ENCODE results near the gene SORBS2. TPM values are rescaled to one million over a fixed set of nuclear protein-coding genes. Genes with fewer than 3 reads are reported as not detected.

Gene SORBS2
- total RNA-seq, 2 experiments from 2014 or later = not detected

DNA sequence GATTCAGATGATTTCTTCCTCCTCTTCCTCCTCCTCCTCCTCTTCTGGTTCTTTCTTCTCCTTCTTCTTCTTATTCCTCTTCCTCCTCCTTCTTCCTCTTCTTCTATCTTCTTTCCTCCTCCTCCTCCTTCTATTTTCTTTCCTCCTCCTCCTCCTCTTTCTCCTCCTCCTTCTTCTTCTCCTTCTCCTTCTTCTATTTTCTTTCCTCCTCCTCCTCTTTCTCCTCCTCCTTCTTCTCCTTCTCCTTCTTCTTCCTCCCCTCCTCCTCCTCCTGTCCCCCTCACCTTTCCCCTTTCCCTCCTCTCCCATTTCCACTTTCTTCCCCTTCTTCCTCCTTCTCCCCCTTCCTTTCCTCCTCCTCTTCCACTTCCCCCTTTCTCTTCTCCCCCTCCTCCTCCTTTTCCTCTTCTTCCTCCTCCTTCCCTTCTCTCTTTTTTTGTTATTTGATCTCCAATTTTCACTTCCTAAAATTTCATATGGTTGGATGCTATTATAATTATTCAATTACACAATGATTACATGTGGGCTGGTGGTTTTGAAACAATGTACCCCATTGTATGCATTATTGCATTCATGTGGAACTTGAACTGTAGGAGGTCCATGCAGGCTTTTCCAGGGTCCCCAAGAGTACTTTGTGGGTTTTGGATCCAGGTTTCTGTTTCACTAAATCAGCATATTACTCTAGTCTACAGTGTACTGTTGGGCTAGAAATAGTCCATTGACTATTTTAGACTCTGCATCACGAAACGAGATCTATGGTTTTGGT lies 68.1 kb downstream of the SORBS2 start:
- POLR2A ChIA-PET = no interaction called here
- CTCF ChIA-PET = no interaction called here

DNA sequence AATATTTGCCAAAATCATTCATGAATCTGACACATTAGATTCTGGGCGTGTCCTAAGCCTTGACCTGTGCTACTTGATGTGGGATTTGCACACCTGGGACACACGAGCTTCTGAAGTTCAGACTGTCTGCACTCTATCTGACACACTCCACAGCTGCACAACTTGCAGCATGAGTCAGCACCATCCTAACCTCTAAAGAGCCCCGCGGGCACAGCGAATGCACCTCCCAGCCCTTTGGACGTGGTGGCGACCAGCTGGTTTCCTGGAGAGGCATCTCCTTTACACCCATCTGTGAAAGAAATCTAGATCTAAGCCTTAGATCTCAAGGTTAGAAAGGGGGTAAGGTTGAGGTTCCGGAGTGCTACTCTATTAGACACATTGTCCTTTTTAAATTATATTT lies 69.2 kb downstream of the SORBS2 start:
- ChIA-PET CTCF (no interaction called here), POLR2A (no interaction called here)

DNA sequence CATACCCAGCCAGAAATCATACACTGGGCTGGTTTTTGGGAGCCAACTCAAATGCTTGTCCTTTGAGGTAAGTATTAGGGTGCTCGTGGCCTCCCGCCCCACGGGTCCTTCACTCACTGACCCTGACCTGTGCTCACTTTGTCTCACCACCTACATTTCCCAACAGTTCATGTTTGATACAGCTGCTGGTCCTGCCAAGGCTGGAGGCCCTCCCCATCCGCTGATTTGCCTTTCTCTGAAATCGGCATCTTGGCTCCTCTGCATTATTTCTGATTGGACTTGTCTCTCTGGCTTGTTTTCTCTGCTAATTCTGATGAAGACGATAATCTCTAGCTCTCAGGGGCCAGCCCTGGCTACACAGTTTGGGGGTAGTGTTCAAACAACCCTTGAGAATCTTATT lies 70.2 kb downstream of the SORBS2 start:
- CTCF ChIA-PET = no interaction called here
- POLR2A ChIA-PET = no interaction called here

DNA sequence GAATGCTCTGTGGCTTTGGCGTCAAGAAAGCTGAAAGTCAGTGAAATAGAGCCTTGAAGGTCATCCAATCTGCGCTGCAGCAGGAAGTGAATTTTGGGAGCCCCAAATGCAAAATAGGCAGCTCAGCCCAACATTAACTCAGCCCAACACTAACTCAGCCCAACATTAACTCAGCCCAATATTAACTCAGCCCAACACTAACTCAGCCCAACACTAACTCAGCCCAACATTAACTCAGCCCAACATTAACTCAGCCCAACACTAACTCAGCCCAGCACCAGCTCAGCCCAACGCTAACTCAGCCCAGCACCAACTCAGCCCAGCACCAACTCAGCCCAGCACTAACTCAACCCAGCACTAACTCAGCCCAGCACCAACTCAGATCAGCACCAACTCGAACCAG lies 71.5 kb downstream of the SORBS2 start:
- ChIA-PET POLR2A (no interaction called here), CTCF (no interaction called here)

DNA sequence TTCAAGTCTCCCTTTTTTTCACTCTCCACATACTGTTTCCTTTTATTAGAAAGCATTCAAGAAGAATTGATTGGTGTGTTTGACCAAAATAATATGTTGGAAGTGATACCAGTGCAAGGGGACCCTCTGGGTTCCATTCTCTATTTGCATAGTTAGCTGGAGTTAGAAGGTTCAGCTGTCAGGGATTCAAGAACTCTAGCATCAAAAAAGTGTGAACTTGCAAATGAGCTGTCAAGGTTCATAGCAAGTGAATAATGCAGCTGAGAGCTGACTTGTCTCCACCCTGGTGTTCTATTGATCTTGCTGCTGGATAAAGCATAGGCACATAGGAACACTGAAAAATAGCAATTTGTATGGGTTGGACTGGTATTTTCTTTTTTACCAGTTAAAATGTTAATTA lies 73.2 kb downstream of the SORBS2 start:
- ChIA-PET POLR2A (no interaction called here), CTCF (no interaction called here)

DNA sequence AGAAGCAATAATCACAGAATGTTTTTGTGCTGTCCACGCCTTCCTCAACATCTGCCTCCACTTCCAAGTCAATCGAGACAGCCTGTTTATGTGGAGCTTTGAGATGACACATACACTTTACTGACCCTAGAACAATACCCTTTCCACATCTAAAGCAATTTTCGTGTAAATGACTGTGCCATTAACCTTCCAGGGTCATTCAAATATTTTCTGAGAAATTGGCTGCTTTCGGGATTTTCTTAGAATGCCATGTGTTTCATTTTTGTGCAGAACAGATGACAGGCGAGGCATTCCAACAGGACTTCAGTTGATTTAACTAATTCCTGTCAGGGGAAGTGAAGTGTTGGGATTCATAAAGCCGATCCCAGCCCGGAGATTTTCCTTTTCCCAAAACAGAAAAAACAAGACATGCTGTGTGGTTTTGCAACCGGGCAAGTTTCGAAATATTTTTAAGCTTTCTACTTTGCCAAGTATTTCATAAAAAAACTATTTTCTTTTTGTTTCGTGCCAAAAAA lies 73.9 kb downstream of the SORBS2 start:
- POLR2A ChIA-PET = no interaction called here
- CTCF ChIA-PET = no interaction called here

DNA sequence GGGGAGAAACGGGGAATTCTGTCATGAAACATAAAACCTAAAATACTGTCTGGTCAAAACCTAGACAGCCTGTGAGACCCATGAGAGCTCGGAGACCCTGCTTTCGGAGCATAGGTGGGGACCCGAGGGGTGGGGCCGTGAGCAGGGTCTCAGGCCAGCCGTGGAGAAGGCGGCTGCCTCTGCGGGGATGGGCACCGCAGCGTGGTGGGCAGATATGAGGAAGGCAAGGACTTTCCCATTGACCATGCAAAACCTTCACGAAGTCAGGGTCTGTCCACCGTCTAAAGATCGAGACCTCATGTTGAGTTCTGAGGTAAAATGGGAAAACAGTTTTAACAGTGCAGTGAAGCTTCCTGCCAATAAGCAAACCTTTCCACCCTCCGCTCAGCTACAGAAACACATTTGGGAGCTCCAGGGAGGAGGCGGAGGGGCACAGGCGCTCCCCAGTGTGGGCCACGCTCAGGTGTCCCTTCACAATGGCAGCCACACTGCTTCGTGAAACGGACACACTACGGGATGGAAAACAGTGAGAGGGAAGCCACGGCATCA lies 74.4 kb downstream of the SORBS2 start:
- ChIA-PET CTCF (no interaction called here), POLR2A (no interaction called here)

DNA sequence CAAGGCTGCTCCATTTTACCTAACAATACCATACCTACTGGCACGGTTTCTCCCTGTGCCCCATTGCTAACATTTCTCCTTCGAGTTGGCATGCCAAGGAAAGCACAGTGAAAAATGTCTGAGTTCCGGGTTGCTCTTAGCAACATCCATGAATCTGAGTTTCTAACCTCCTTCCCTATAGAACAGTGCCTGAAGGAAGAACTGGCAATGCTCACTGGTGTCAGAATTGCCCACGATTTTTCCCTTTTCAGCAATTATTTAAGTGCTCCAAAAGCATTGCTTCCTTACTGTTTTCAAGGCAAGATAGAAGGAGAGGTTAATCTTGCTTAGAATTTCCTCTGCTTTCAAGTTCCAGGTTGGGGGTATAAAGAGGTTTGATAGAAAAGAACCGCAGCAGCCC lies 75.1 kb downstream of the SORBS2 start:
- POLR2A ChIA-PET = no interaction called here

DNA sequence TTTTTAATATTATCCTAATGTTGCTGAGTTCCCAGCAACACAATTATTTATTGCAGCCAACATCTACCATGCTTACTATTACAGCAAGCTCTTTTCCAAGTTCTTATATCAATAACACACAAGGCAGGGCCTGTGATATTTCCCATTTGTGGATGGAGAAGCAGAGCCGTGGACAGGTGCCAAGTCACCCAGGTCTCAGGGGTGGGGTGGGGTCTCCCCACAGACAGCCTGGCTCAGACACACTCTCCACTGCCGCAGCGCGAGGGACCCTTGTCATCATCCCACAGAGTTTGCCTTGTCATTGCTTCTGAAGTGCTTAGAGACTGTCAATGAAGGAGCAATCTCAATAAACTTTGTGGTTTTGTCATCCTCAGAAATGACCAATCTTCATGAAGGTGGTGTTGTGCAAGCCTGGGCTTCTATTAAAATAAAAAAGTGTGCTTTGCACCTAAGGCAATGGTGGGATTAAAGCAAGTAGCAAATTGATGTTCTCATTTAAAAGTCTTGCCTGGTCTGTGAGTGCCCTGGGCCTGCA lies 76.1 kb downstream of the SORBS2 start:
- ChIA-PET POLR2A (no interaction called here), CTCF (no interaction called here)

More for the DNA sequence above, 75.1 kb downstream of the SORBS2 start:
- CTCF ChIA-PET = no interaction called here

DNA sequence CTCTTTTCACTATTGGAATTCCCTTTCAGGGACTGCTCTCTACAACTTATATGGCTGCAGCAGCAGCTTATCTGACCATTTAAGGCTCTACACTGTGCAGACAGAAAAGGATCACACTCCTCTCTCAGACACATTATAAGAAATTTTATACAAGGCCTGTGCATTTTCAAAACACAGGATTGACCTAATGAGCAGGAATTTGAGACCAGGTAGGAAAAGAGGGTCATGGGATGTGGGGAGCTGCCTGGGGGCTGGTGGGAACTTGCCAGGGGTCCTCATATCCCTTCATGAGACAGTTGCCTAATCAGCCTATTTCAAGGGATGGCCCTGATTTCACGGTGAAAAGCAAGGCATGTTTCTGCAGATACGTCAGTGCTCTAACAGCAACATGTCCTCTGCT lies 77.1 kb downstream of the SORBS2 start:
- POLR2A ChIA-PET = no interaction called here
- CTCF ChIA-PET = no interaction called here

DNA sequence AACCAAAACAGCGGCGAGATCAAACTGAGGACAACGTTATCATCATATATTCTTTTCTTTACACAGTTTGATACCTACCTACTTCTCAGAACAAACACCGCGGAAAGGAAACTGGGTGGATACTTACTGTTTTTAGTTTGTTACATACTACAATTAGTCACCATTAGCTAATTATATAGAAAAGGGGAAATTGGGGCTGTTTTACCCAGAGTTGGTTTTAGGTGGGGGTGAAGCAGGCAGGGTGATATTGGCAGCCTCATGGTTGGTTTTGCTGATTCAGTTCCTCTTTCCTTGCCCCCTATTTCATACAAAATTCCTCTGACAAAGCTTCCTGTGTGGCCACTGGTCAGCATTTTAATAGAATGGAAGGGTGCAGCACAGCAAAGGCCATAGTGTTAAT lies 77.8 kb downstream of the SORBS2 start:
- POLR2A ChIA-PET = no interaction called here
- CTCF ChIA-PET = no interaction called here

DNA sequence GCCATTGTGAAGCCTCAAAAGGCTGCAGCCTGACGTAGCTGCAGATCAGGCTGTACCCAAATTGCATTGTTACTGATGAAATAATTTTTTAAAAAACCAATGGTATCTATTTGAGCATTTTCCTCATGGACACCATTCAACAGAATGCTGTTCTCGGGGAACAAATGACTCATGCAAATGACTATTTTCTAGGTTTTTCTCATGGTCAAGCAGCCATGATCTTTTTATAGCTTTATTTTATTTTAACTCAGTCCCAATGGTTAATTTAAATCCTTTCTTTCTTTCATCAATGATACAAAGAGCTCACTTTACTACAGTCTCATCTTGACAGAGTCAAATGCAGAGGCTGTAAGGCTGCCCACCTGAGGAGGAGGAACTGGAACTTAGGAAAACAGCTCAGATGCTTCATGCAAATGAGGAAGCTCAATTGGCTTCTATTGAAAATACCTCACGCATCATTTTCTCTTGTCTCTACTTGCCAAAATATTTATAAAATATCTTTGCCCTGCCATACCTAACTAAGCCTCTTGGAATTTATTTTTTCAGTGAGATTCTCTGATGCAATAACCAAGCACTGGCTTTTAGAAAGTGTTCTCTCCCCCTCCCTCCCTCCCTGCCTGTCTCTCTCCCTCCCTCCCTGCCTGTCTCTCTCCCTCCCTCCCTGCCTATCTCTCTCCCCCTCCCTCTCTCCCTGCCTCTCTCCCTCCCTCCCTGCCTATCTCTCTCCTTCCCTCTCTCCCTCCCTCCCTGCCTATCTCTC lies 81.0 kb downstream of the SORBS2 start:
- ChIA-PET POLR2A (no interaction called here), CTCF (interaction anchor here (0.9 kb wide), 1 partner anchor 134 kb away, joined by 3 read pairs; no protein-coding TSS in a partner anchor)

DNA sequence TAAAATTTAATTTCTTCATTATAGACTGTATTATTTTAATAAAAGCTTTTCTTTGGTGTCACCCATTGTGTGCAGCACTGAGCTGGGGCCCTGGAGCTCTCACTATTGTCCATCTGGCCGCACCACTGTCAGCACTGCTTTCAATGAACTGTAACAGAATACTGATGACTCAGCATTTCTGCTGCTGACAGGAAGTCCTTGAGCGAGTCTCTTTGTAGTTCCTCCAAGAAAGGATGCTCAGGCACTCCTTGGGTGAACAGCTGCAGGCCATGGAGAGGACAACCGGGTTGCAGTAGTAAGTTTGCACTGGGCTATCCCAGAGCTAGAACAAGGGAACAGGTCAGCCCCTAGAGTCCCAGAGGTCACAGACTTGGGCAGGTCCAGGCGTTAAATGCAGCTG lies 81.6 kb downstream of the SORBS2 start:
- ChIA-PET POLR2A (no interaction called here), CTCF (interaction anchor here (0.9 kb wide), 1 partner anchor 134 kb away, joined by 3 read pairs; no protein-coding TSS in a partner anchor)

DNA sequence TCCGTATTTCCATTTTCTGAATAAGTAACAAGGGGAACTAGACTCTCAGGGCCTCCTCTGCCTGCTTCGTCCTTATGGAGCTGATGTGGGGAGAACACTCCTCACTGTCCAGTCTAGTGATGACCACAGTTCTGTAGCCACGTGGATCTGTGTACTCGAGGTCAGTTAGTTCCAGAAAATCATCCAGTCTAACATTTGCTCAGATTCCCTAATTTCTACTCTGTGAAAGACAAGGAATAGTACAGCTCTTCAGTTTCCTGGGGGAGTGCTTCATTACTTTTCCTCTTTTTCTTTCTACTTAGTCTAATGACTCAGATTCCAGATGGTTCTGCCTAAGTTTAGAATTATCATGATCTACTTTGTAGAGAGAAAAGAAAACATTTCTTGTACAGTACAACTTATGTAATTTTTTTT lies 82.6 kb downstream of the SORBS2 start:
- POLR2A ChIA-PET = no interaction called here
- CTCF ChIA-PET = no interaction called here

DNA sequence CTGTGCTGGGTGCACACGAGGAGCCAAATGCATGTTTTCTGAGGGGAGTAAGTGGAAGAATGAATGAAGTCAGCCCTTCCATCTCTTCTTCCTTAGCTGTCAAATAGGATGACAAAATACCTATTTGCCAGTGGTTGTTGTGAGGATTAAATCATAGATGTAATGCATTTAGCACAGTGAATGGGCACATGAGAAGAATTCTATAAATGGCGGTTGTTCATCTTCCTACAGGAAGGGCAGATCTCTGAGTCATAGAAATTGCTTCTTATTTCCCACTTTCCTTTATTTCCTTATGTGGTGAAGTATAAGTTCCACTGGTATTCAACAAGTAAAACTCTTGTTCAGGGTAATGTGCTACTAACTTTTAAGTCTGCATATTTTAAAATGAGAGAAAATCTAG lies 83.1 kb downstream of the SORBS2 start:
- ChIA-PET CTCF (no interaction called here), POLR2A (no interaction called here)

DNA sequence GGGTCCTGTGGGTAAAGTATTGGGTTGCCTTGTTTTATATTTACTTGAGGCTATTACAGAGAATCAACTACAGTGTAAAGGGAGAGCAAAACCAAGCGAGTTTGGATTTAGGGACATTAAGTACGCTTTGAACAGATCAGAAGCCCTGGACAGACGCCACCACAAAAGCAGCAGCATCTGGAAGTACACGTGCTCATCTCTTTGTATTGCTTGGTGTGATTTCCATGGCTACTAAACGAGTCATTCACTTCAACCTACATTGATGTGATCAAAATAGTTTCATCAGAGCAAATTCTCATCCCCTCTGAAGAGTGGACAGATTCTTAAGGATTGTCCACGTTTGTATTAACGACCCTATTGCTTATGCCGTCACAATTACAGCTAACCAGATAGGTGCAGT lies 85.1 kb downstream of the SORBS2 start:
- POLR2A ChIA-PET = no interaction called here
- CTCF ChIA-PET = interaction anchor here (1.3 kb wide), 1 partner anchor 9 kb away, joined by 3 read pairs; no protein-coding TSS in a partner anchor

DNA sequence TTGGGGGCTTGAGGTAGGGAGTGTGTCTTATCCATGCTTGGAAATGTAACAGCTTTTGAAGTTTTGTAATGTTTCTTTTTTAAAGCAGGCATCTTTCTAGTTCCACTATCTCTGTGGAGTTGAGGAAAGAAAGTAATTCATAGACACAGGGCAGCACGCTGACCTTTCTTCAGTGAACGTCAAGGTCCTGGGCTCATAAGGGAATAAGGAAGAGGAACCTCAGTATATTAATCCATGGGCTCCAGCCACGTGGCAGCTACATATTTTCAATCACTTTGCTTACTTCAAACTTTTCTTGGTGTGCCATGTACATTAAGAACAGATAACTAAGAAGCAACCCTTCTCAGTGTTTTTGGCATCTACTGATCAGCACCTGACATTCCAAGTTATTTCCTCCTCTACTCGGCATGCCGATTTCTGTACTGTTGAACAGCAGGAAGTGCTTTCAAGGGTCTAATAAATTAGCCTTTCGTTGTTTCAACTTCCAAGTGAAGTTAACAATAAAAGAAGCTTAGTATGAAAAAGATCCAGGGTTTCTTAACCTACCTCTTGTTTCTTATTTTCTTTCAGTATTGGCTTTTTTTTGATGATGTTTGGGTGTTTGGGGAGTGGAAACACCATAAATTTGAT lies 88.2 kb downstream of the SORBS2 start:
- ChIA-PET POLR2A (interaction anchor here (0.7 kb wide), 1 partner anchor 568 kb away, joined by 3 read pairs; no protein-coding TSS in a partner anchor), CTCF (no interaction called here)

DNA sequence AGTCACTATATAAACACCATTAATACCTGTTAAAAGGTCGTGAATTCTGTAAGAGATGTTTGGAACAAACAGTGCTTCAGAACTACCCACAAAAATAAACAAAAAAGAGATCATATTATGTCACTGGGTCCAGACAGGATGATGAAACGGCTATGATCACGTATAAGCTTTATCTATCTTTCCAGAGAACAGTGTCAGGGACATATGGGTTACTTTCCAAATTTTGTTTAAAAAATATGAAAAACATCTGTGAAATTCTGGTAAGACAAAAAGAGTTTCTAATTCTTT lies 90.0 kb downstream of the SORBS2 start:
- ChIA-PET CTCF (no interaction called here), POLR2A (no interaction called here)

DNA sequence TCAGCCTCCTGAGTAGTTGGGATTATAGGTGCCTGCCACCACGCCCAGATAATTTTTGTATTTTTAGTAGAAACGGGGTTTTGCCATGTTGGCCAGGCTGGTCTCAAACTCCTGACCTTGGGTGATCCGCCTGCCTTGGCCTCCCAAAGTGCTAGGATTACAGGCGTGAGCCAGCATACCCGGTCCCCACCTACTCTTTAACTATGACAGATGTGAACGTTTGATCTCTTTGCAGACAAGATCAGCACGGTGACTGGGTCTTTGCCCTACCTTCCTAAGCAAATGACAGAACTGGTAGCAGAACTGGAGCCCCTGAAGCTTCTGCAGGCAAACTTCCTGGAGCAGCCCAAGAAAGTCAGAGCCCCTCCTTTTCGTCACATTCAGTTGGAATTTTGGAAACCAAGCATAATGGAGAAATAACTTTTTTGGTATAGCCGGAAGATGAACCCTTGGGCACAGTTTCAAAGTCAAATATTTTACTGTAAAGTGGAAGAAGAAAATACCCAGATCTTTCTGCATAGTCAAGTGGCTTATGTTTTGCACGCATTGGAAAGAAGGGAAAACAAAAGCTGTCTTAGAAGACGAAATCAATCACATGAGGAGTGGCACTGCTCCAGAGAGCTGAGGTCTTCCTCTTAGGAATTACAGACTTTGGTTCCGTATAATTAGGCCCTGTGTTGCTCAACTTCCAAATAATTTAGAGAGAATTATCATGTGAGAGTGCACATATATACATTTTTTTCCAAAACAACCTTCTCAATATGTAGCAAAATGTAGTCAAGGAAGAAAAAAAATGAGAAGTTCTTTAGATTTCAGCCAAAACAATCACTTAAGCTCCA lies 90.6 kb downstream of the SORBS2 start:
- POLR2A ChIA-PET = no interaction called here

DNA sequence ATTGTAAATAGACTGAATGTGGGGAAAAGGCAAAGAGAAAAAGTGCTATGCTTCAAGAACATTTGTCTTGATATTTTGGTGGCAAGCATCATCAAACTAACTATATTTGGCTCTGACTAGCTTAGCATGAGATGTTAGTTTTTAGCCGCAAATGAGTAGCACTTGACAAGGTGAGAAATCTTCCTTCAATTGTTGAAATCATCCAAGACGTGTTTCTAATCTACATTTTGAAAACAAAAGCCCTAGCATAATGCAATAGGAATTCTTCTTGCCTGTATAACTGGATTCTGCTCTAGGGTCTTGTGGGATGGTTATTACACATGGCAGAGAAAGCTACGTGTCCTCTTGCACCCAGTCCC lies 92.5 kb downstream of the SORBS2 start:
- POLR2A ChIA-PET = no interaction called here

More for the DNA sequence above, 90.6 kb downstream of the SORBS2 start:
- CTCF ChIA-PET = no interaction called here

More for the DNA sequence above, 92.5 kb downstream of the SORBS2 start:
- CTCF ChIA-PET = no interaction called here

All from activated CD8-positive, alpha-beta memory T cell treated with anti-CD3 and anti-CD28 coated beads for 36 hours (primary cell).